ENCODE results near the gene KRTCAP2. TPM values are rescaled to one million over a fixed set of nuclear protein-coding genes. Genes with fewer than 3 reads are reported as not detected.

The KRTCAP2 gene
- total and polyA plus RNA-seq, 4 donors = 136 to 255 (median 161) TPM

DNA sequence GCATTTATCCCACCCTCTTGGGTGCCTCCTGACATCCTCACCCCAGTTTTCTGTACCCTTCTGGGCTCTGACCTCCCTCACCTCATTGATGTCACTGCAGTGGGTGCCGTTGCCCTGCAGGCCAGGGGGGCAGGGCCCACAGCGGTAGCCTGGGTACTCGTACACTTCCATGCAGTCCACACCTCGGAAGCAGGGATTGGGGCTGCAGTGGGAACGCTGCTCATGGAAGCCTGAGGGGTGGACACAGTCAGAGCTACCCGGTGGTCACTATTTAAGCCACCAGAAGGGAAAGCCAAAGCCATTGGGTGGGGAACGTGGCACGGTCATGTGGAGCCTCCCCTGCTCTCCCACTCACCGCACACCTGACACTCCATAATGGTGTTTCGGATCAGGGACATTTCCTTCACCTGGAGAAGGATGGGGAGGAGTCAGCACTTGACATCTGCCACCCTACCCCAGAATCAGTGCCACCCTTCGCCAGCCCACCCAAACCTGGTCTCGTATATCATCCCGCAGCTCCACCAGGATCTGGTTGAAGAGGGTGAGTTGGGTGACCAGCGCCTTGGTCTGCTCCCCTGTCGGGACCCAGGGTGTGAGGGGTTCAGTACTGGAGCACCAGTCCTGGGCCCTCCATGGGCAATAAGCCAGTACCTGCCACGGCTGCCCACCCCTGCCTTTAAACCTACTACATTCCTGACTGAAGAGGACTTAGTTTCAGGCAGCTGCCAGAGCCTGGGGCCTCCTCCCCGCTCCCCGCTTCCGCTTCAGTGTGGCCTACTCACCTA, 29.8 kb upstream of the KRTCAP2 start:
- DNase-seq (peak; percentile 40 to 68), ATAC-seq (ENCODE audit: low FRiP score) (no peak)
- Histone ChIP-seq H3K4me1 (ENCODE audit: control insufficient read depth in 1 of 2, insufficient read depth in 2 of 2, low read length in 2 of 2) (no peaks in the 10 kb centered on the region), H3K27me3 (ENCODE audit: control insufficient read depth in 1 of 2, insufficient read depth in 2 of 2, low read length in 1 of 2) (no peaks in the 10 kb centered on the region), H3K4me3 (ENCODE audit: low read length in 2 of 2) (no peak overlapping the region), H3K9me3 (ENCODE audit: control insufficient read depth, low read length) (no peaks in the 10 kb centered on the region), H3K36me3 (ENCODE audit: control insufficient read depth in 1 of 2, insufficient read depth in 2 of 2, low read length in 1 of 2) (peaks cover 0 to 2% of the 10 kb centered on the region in 2 donors), H3K27ac (ENCODE audit: low read depth in 1 of 2, low read length in 2 of 2) (no peak overlapping the region)
- intact Hi-C loops (cut with DNase I) = no loop called here
- whole genome bisulfite sequencing, 2 donors = 90 to 92% methylated on average over 18 to 19 of the region's 19 CpGs

DNA sequence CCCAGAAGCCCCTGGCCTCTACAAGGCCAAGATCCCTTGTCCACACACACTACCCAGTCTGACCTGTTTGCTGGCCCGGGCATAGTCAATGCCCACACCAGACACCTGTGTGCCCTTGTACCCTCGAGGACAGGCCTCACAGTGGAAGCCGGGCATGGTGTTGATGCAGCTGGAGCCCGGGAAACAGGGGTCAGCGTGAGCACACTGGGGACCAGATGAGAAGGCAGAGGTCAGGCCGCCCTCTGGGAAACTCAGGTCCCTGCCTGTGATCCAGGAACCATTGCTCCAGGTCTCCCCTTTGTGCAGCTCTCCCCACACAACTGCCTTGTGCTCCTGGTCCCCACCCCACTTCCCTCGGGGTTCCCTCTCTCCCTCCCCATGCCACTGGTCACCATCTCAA, 29.1 kb upstream of the KRTCAP2 start:
- intact Hi-C loops (cut with DNase I) = no loop called here
- no peaks in the 10 kb centered on the region for H3K4me1 ChIP-seq (ENCODE audit: control insufficient read depth in 1 of 2, insufficient read depth in 2 of 2, low read length in 2 of 2)
- WGBS, 2 donors = 92 to 93% methylated on average over 7 of the region's 7 CpGs
- ATAC-seq (ENCODE audit: low FRiP score) (no peak), DNase-seq (peak; percentile 42 to 73)
- no peaks in the 10 kb centered on the region for H3K9me3 ChIP-seq (ENCODE audit: control insufficient read depth, low read length)
- H3K4me3 ChIP-seq (ENCODE audit: low read length in 2 of 2) = no peak overlapping the region
- peaks cover 0 to 2% of the 10 kb centered on the region in 2 donors for H3K36me3 ChIP-seq (ENCODE audit: control insufficient read depth in 1 of 2, insufficient read depth in 2 of 2, low read length in 1 of 2)
- no peaks in the 10 kb centered on the region for H3K27me3 ChIP-seq (ENCODE audit: control insufficient read depth in 1 of 2, insufficient read depth in 2 of 2, low read length in 1 of 2)
- no peak overlapping the region for H3K27ac ChIP-seq (ENCODE audit: low read depth in 1 of 2, low read length in 2 of 2)

DNA sequence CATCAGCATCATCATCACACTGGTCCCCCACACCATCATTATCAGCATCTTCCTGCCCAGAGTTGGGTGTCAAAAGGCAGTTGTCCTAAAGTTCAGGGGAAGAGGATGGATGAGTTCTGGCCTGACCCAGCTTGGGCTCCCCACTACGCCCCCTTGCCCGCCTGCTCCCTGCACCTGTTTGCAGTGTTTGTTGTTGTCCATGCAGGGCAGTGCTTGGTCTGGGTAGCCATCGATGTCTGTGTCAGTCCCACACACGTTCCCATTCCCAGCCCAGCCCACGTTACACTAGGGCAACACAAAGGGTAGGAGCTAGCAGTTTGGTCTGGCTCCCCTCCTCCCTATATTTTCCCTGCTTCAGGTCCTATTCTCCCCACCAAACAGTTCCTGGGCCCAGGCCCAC, 27.8 kb upstream of the KRTCAP2 start:
- Histone ChIP-seq H3K27me3 (ENCODE audit: control insufficient read depth in 1 of 2, insufficient read depth in 2 of 2, low read length in 1 of 2) (no peaks in the 10 kb centered on the region), H3K4me1 (ENCODE audit: control insufficient read depth in 1 of 2, insufficient read depth in 2 of 2, low read length in 2 of 2) (no peaks in the 10 kb centered on the region), H3K4me3 (ENCODE audit: low read length in 2 of 2) (no peak overlapping the region), H3K36me3 (ENCODE audit: control insufficient read depth in 1 of 2, insufficient read depth in 2 of 2, low read length in 1 of 2) (peaks cover 0 to 4% of the 10 kb centered on the region in 2 donors), H3K27ac (ENCODE audit: low read depth in 1 of 2, low read length in 2 of 2) (no peak overlapping the region), H3K9me3 (ENCODE audit: control insufficient read depth, low read length) (no peaks in the 10 kb centered on the region)
- DNase-seq (peak; percentile 39 to 51), ATAC-seq (ENCODE audit: low FRiP score) (no peak)
- 89 to 90% methylated on average over 5 of the region's 5 CpGs for WGBS, 2 donors
- intact Hi-C loops (cut with DNase I) = no loop called here

DNA sequence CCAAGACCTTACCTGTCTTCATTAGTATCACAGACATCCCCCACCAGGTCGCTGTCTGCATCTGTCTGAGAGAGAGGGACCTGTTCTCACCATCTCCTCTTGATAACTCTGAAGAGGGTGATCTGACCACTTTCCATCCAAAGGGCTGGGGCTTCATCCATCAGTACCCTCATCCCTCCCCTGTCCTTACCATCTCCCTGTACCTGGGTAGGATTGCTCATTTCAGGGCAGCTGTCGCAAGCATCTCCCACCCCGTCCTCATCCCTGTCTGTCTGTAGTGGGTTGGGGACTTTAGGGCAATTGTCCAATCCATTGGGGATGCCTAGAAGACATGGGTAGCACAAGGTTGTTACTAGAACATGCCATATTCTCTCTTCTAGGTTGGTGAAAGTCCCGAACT, 26.7 kb upstream of the KRTCAP2 start:
- intact Hi-C loops (cut with DNase I) = no loop called here
- H3K36me3 ChIP-seq (ENCODE audit: control insufficient read depth in 1 of 2, insufficient read depth in 2 of 2, low read length in 1 of 2) = peaks cover 0 to 4% of the 10 kb centered on the region in 2 donors
- no peaks in the 10 kb centered on the region for H3K27me3 ChIP-seq (ENCODE audit: control insufficient read depth in 1 of 2, insufficient read depth in 2 of 2, low read length in 1 of 2)
- ATAC-seq (ENCODE audit: low FRiP score) (no peak), DNase-seq (peak in 1 of 2 donors; percentile 12)
- no peak overlapping the region for H3K4me3 ChIP-seq (ENCODE audit: low read length in 2 of 2)
- H3K9me3 ChIP-seq (ENCODE audit: control insufficient read depth, low read length) = no peaks in the 10 kb centered on the region
- no peak overlapping the region for H3K27ac ChIP-seq (ENCODE audit: low read depth in 1 of 2, low read length in 2 of 2)
- H3K4me1 ChIP-seq (ENCODE audit: control insufficient read depth in 1 of 2, insufficient read depth in 2 of 2, low read length in 2 of 2) = no peaks in the 10 kb centered on the region
- 90 to 91% methylated on average over 4 of the region's 4 CpGs for WGBS, 2 donors

- ATAC-seq (ENCODE audit: low FRiP score) = no peak
- Histone ChIP-seq H3K4me1 (ENCODE audit: control insufficient read depth in 1 of 2, insufficient read depth in 2 of 2, low read length in 2 of 2) (no peaks in the 10 kb centered on the region), H3K27me3 (ENCODE audit: control insufficient read depth in 1 of 2, insufficient read depth in 2 of 2, low read length in 1 of 2) (no peaks in the 10 kb centered on the region), H3K27ac (ENCODE audit: low read depth in 1 of 2, low read length in 2 of 2) (no peak overlapping the region), H3K4me3 (ENCODE audit: low read length in 2 of 2) (no peak overlapping the region), H3K36me3 (ENCODE audit: control insufficient read depth in 1 of 2, insufficient read depth in 2 of 2, low read length in 1 of 2) (peaks cover 0 to 4% of the 10 kb centered on the region in 2 donors), H3K9me3 (ENCODE audit: control insufficient read depth, low read length) (no peaks in the 10 kb centered on the region)
- intact Hi-C loops (cut with DNase I) = no loop called here
- DNase-seq = peak; percentile 27 to 48
- WGBS, 2 donors = 98 to 99% methylated on average over 3 of the region's 3 CpGs
These were observed 25.4 kb upstream of the KRTCAP2 start for GRCh38 chr1:155198547-155198906.

GRCh38 chr1:155197901-155198546, 24.9 kb upstream of the KRTCAP2 start:
- peaks cover 0 to 4% of the 10 kb centered on the region in 2 donors for H3K36me3 ChIP-seq (ENCODE audit: control insufficient read depth in 1 of 2, insufficient read depth in 2 of 2, low read length in 1 of 2)
- no peaks in the 10 kb centered on the region for H3K9me3 ChIP-seq (ENCODE audit: control insufficient read depth, low read length)
- no peaks in the 10 kb centered on the region for H3K27me3 ChIP-seq (ENCODE audit: control insufficient read depth in 1 of 2, insufficient read depth in 2 of 2, low read length in 1 of 2)
- intact Hi-C loops (cut with DNase I) = no loop called here
- no peaks in the 10 kb centered on the region for H3K4me1 ChIP-seq (ENCODE audit: control insufficient read depth in 1 of 2, insufficient read depth in 2 of 2, low read length in 2 of 2)
- ATAC-seq (ENCODE audit: low FRiP score) = no peak
- H3K4me3 ChIP-seq (ENCODE audit: low read length in 2 of 2) = no peak overlapping the region
- WGBS, 2 donors = 90 to 92% methylated on average over 15 of the region's 15 CpGs
- peak; percentile 40 to 61 for DNase-seq
- no peak overlapping the region for H3K27ac ChIP-seq (ENCODE audit: low read depth in 1 of 2, low read length in 2 of 2)

DNA sequence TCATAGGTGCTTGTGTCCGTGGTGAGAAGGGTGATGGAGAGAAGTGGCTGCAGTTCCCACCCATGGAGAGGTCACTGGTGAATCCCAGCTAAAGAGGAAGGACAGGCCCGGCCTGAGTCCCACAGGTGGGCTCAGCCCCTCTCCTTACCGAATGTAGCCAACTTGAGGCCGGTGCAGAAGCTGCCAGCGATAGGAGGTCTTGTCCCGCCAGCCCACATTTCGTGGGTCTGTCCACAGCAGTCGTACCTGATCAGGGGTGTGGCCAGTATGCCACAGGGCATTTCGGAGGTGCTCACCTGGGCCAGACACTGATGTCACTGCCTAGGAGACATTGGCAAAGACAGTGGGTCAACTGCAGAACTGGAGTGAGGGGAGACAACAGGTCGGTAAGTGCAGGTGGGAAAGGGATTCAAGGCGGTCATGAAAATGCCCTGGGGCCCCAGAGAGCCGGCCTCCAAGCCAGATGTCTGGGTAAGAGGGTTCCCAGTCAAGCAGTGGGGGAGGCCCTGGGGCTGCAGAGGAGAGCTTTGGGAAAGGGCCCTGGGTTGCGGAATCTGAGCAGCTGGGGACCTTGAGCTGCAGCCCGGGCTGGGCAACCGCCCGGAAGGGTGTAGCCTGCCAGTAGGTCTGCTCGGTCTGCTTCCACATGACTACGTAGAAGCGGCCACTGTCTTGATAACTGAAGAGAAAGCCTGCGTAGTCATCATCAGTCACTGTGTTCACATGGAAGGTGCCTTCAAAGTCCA, 24.0 kb upstream of the KRTCAP2 start:
- Histone ChIP-seq H3K9me3 (ENCODE audit: control insufficient read depth, low read length) (no peaks in the 10 kb centered on the region), H3K36me3 (ENCODE audit: control insufficient read depth in 1 of 2, insufficient read depth in 2 of 2, low read length in 1 of 2) (peaks cover 0 to 4% of the 10 kb centered on the region in 2 donors), H3K4me3 (ENCODE audit: low read length in 2 of 2) (no peak overlapping the region), H3K4me1 (ENCODE audit: control insufficient read depth in 1 of 2, insufficient read depth in 2 of 2, low read length in 2 of 2) (no peaks in the 10 kb centered on the region), H3K27me3 (ENCODE audit: control insufficient read depth in 1 of 2, insufficient read depth in 2 of 2, low read length in 1 of 2) (no peaks in the 10 kb centered on the region), H3K27ac (ENCODE audit: low read depth in 1 of 2, low read length in 2 of 2) (no peak overlapping the region)
- intact Hi-C loops (cut with DNase I) = no loop called here
- ATAC-seq (ENCODE audit: low FRiP score) (no peak), DNase-seq (peak; percentile 64 to 79)
- 92 to 93% methylated on average over 20 of the region's 20 CpGs for WGBS, 2 donors

DNA sequence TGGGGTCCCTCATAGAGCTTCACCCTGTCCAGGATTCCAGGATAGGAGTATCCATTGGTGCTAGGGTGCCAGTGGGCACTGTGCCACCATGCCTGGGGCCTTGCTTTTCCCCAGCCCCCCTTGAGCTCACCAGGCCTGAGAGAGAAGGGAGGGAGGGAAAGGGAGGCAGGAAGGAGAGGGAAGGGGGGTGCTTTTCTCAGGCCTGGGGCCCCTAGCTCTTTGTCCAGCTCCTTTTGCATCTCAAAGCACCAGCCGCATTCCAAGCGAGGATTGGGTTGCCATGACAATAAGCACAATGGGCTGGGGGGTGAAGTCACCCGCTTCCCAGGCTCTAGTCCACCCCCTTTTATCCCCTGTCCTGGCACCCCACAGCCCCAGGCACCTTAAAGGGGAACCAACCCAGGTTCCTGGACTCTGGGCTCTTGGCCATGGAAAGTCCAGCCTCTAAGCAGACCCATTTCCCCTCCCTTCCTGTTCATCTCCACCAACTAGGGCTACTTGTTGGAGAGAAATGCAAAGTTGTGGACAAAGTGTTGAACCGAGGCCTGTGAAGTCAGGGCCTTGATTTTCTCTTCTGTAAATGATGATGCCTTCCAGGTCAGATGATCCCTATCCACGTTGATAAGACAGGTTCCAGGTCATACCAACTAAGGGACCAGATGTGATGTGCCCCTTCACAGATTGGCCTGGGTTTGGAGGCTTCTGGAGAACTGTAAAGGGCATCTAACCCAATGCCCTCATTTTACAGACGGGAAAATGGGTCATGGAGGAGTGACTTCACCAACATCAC, 23.2 kb upstream of the KRTCAP2 start:
- intact Hi-C loops (cut with DNase I) = no loop called here
- Histone ChIP-seq H3K36me3 (ENCODE audit: control insufficient read depth in 1 of 2, insufficient read depth in 2 of 2, low read length in 1 of 2) (peaks cover 0 to 4% of the 10 kb centered on the region in 2 donors), H3K27ac (ENCODE audit: low read depth in 1 of 2, low read length in 2 of 2) (no peak overlapping the region), H3K9me3 (ENCODE audit: control insufficient read depth, low read length) (no peaks in the 10 kb centered on the region), H3K4me1 (ENCODE audit: control insufficient read depth in 1 of 2, insufficient read depth in 2 of 2, low read length in 2 of 2) (no peaks in the 10 kb centered on the region), H3K4me3 (ENCODE audit: low read length in 2 of 2) (no peak overlapping the region), H3K27me3 (ENCODE audit: control insufficient read depth in 1 of 2, insufficient read depth in 2 of 2, low read length in 1 of 2) (no peaks in the 10 kb centered on the region)
- ATAC-seq (ENCODE audit: low FRiP score) = no peak
- 85 to 88% methylated on average over 6 of the region's 6 CpGs for WGBS, 2 donors
- peak; percentile 45 to 73 for DNase-seq

All from aorta (tissue), 5 donors.